ENCODE data around the gene YDJC.
A peak's percentile ranks its signal among the peaks of the same experiment; 100 is the strongest.

GRCh38 chr22:21629255-21630149 lies at the start of gene YDJC:
- TF ChIP-seq CTCF (IDR thresholded peaks at IDR 0.05; ENCODE audit: poor library complexity) (peak; percentile 57), EZH2phosphoT487 (IDR thresholded peaks at IDR 0.05; ENCODE audit: low read depth, severe bottlenecking, unreplicated experiment) (no peak)
